Measurements from ENCODE around the gene SPARC. TPM values are rescaled to one million over a fixed set of nuclear protein-coding genes. Genes with fewer than 3 reads are reported as not detected.

Gene SPARC
- polyA plus RNA-seq, 1 of the 3 experiments (the other 2 are of a cell fraction) = 1,115 TPM

- H3K9ac ChIP-seq = no peak overlapping the region; the same call in 1 of the 2 replicates
- TF ChIP-seq, protein P1, sequence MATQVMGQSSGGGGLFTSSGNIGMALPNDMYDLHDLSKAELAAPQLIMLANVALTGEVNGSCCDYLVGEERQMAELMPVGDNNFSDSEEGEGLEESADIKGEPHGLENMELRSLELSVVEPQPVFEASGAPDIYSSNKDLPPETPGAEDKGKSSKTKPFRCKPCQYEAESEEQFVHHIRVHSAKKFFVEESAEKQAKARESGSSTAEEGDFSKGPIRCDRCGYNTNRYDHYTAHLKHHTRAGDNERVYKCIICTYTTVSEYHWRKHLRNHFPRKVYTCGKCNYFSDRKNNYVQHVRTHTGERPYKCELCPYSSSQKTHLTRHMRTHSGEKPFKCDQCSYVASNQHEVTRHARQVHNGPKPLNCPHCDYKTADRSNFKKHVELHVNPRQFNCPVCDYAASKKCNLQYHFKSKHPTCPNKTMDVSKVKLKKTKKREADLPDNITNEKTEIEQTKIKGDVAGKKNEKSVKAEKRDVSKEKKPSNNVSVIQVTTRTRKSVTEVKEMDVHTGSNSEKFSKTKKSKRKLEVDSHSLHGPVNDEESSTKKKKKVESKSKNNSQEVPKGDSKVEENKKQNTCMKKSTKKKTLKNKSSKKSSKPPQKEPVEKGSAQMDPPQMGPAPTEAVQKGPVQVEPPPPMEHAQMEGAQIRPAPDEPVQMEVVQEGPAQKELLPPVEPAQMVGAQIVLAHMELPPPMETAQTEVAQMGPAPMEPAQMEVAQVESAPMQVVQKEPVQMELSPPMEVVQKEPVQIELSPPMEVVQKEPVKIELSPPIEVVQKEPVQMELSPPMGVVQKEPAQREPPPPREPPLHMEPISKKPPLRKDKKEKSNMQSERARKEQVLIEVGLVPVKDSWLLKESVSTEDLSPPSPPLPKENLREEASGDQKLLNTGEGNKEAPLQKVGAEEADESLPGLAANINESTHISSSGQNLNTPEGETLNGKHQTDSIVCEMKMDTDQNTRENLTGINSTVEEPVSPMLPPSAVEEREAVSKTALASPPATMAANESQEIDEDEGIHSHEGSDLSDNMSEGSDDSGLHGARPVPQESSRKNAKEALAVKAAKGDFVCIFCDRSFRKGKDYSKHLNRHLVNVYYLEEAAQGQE (IDR thresholded peaks at IDR 0.05; ENCODE audit: low read depth, low read length) = no peak
- TF ChIP-seq MAX (IDR thresholded peaks at IDR 0.05; ENCODE audit: low read depth) (no peak), MXI1 (IDR thresholded peaks at IDR 0.05; ENCODE audit: low read depth, low read length) (no peak), POLR2AphosphoS5 (IDR thresholded peaks at IDR 0.05; ENCODE audit: low read depth, low read length) (peak; percentile 12; the same call in 1 of the 2 replicates), ZBTB33 (IDR thresholded peaks at IDR 0.05; ENCODE audit: borderline replicate concordance, low read depth) (no peak), RCOR1 (IDR thresholded peaks at IDR 0.05; ENCODE audit: low read length) (no peak)
- H4K20me1 ChIP-seq (ENCODE audit: insufficient read depth) = peaks cover 94% of the 10 kb centered on the region
- ChIA-PET POLR2A (no interaction called here), CTCF (interaction anchor here (18.7 kb wide), 1 partner anchor 62 kb away, joined by 247 read pairs; no protein-coding TSS in a partner anchor)
- no peak for DNase-seq
- H3K9me3 ChIP-seq = no peaks in the 10 kb centered on the region
- H3F3A ChIP-seq (replicated peaks; ENCODE audit: insufficient read depth) = peaks cover 73% of the 10 kb centered on the region
- no peak overlapping the region for H3K4me3 ChIP-seq (ENCODE audit: low read depth in 2 of 2, low read length in 1 of 2)
- peak overlapping the region; percentile 80 for H3K4me2 ChIP-seq
- H3K36me3 ChIP-seq (replicated peaks in 1 of 2; ENCODE audit: control insufficient read depth in 1 of 2, insufficient read depth in 2 of 2, low read length in 1 of 2) = peaks cover 56 to 76% of the 10 kb centered on the region in 2 experiments
- H3K4me1 ChIP-seq (ENCODE audit: control insufficient read depth in 1 of 2, insufficient read depth in 2 of 2, low read depth in 1 of 2, low read length in 1 of 2) = peaks cover 19 to 80% of the 10 kb centered on the region in 2 experiments
- no peaks in the 10 kb centered on the region for H3K9me2 ChIP-seq
- H3K27ac ChIP-seq (ENCODE audit: low read depth in 2 of 2, low read length in 1 of 2) = peak overlapping the region in 1 of 2 experiments; percentile 97; a peak in 3 of 4 replicates
- no peaks in the 10 kb centered on the region for H3K27me3 ChIP-seq (ENCODE audit: insufficient read depth)
- WGBS (ENCODE audit: low lambda C conversion rate) = 98% methylated on average over 6 of the region's 6 CpGs
- H3K79me2 ChIP-seq (ENCODE audit: insufficient read depth) = peaks cover 99% of the 10 kb centered on the region
- no peak overlapping the region for H2AFZ ChIP-seq (ENCODE audit: low read depth)
These were observed 8.8 kb downstream of the SPARC start for GRCh38 chr5:151677776-151678545.

DNA sequence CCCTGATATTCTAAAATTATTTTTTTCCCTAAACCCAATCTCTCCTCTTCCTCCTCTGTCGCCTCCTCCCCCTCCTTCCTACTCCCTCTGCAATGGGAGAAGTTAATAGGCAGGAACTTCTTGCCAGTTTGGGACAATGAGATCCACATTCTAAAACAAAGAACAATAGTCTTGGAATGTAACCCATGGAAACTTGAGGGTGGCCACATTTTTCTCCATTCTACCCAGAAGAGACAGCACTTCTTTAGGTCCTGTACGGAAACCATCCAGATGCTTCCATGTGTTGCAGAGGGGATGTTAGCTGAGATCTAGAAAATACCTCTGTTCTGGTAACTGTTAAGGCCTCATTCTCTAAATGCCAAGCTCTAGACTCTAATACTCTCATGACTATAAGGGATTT, 10.0 kb downstream of the SPARC start:
- Histone ChIP-seq H3K9me2 (no peaks in the 10 kb centered on the region), H3K4me2 (peak overlapping the region; percentile 80), H4K20me1 (ENCODE audit: insufficient read depth) (peaks cover 94% of the 10 kb centered on the region), H3K4me1 (ENCODE audit: control insufficient read depth in 1 of 2, insufficient read depth in 2 of 2, low read depth in 1 of 2, low read length in 1 of 2) (peaks cover 13 to 83% of the 10 kb centered on the region in 2 experiments), H3K9ac (peak overlapping the region; percentile 39; the same call in 1 of the 2 replicates), H3K36me3 (replicated peaks in 1 of 2; ENCODE audit: control insufficient read depth in 1 of 2, insufficient read depth in 2 of 2, low read length in 1 of 2) (peaks cover 58 to 71% of the 10 kb centered on the region in 2 experiments), H3K27me3 (ENCODE audit: insufficient read depth) (no peaks in the 10 kb centered on the region), H3K79me2 (ENCODE audit: insufficient read depth) (peaks cover 95% of the 10 kb centered on the region), H3K4me3 (ENCODE audit: low read depth in 2 of 2, low read length in 1 of 2) (no peak overlapping the region), H3K27ac (ENCODE audit: low read depth in 2 of 2, low read length in 1 of 2) (peak overlapping the region in 1 of 2 experiments; percentile 97; a peak in 3 of 4 replicates), H3K9me3 (no peaks in the 10 kb centered on the region), H2AFZ (ENCODE audit: low read depth) (no peak overlapping the region), H3F3A (replicated peaks; ENCODE audit: insufficient read depth) (peaks cover 70% of the 10 kb centered on the region)
- POLR2A ChIA-PET = no interaction called here
- CTCF ChIA-PET = interaction anchor here (18.7 kb wide), 1 partner anchor 63 kb away, joined by 247 read pairs; no protein-coding TSS in a partner anchor
- 75% methylated on average over 2 of the region's 2 CpGs for WGBS (ENCODE audit: low lambda C conversion rate)
- DNase-seq = no peak
- TF ChIP-seq, protein P1 (IDR thresholded peaks at IDR 0.05; ENCODE audit: low read depth, low read length) = no peak
- TF ChIP-seq POLR2AphosphoS5 (IDR thresholded peaks at IDR 0.05; ENCODE audit: low read depth, low read length) (no peak), PBX3 (IDR thresholded peaks at IDR 0.05) (no peak), MEF2A (IDR thresholded peaks at IDR 0.05; ENCODE audit: borderline replicate concordance, low read depth) (no peak), FOXJ3 (CRISPR knock-in tag; IDR thresholded peaks at IDR 0.05) (no peak), RXRA (IDR thresholded peaks at IDR 0.05; ENCODE audit: borderline replicate concordance, low read depth) (no peak), YY1 (IDR thresholded peaks at IDR 0.05; ENCODE audit: low read depth) (no peak), SMC3 (IDR thresholded peaks at IDR 0.05; ENCODE audit: low read depth, low read length) (no peak), FOSL2 (IDR thresholded peaks at IDR 0.05; ENCODE audit: borderline replicate concordance, low read depth) (no peak), CHD2 (IDR thresholded peaks at IDR 0.05; ENCODE audit: low read length, partially characterized antibody) (no peak)
